Measurements from ENCODE around the gene ABCG1.

Gene ABCG1

GRCh38 chr21:42317826-42318746, 99.1 kb downstream of the ABCG1 start:
- H3K27me3 ChIP-seq (ENCODE audit: insufficient read depth, poor library complexity, severe bottlenecking): no peaks in the 10 kb centered on the region
- DNase-seq (ENCODE audit: low spot score) (no peak), ATAC-seq (ENCODE audit: low read depth) (no peak)
- H3K9me3 ChIP-seq (ENCODE audit: severe bottlenecking): no peaks in the 10 kb centered on the region
- H3K27ac ChIP-seq (ENCODE audit: poor library complexity, severe bottlenecking): no peak overlapping the region
- no peak for TF ChIP-seq CTCF (IDR thresholded peaks at IDR 0.05; ENCODE audit: poor library complexity, severe bottlenecking)
- no peaks in the 10 kb centered on the region for H3K36me3 ChIP-seq (ENCODE audit: low read depth)
- no peak overlapping the region for H3K4me3 ChIP-seq (ENCODE audit: severe bottlenecking)
- no peaks in the 10 kb centered on the region for H3K4me1 ChIP-seq (ENCODE audit: insufficient read depth, poor library complexity, severe bottlenecking)

GRCh38 chr21:42319376-42319775, 100.4 kb downstream of the ABCG1 start:
- Histone ChIP-seq H3K36me3 (ENCODE audit: low read depth) (no peaks in the 10 kb centered on the region), H3K4me1 (ENCODE audit: insufficient read depth, poor library complexity, severe bottlenecking) (no peaks in the 10 kb centered on the region), H3K9me3 (ENCODE audit: severe bottlenecking) (no peaks in the 10 kb centered on the region), H3K27me3 (ENCODE audit: insufficient read depth, poor library complexity, severe bottlenecking) (no peaks in the 10 kb centered on the region), H3K4me3 (ENCODE audit: severe bottlenecking) (no peak overlapping the region), H3K27ac (ENCODE audit: poor library complexity, severe bottlenecking) (no peak overlapping the region)
- TF ChIP-seq CTCF (IDR thresholded peaks at IDR 0.05; ENCODE audit: poor library complexity, severe bottlenecking): no peak
- no peak for ATAC-seq (ENCODE audit: low read depth)
- no peak for DNase-seq (ENCODE audit: low spot score)

GRCh38 chr21:42319851-42320572, 101.1 kb downstream of the ABCG1 start:
- TF ChIP-seq CTCF (IDR thresholded peaks at IDR 0.05; ENCODE audit: poor library complexity, severe bottlenecking): no peak
- no peaks in the 10 kb centered on the region for H3K27me3 ChIP-seq (ENCODE audit: insufficient read depth, poor library complexity, severe bottlenecking)
- no peak for ATAC-seq (ENCODE audit: low read depth)
- H3K4me3 ChIP-seq (ENCODE audit: severe bottlenecking): no peak overlapping the region
- H3K9me3 ChIP-seq (ENCODE audit: severe bottlenecking): no peaks in the 10 kb centered on the region
- no peaks in the 10 kb centered on the region for H3K4me1 ChIP-seq (ENCODE audit: insufficient read depth, poor library complexity, severe bottlenecking)
- DNase-seq (ENCODE audit: low spot score): no peak
- H3K36me3 ChIP-seq (ENCODE audit: low read depth): no peaks in the 10 kb centered on the region
- no peak overlapping the region for H3K27ac ChIP-seq (ENCODE audit: poor library complexity, severe bottlenecking)

- Histone ChIP-seq H3K27ac (ENCODE audit: poor library complexity, severe bottlenecking) (no peak overlapping the region), H3K9me3 (ENCODE audit: severe bottlenecking) (no peaks in the 10 kb centered on the region), H3K4me1 (ENCODE audit: insufficient read depth, poor library complexity, severe bottlenecking) (no peaks in the 10 kb centered on the region), H3K4me3 (ENCODE audit: severe bottlenecking) (no peak overlapping the region), H3K27me3 (ENCODE audit: insufficient read depth, poor library complexity, severe bottlenecking) (no peaks in the 10 kb centered on the region), H3K36me3 (ENCODE audit: low read depth) (no peaks in the 10 kb centered on the region)
- DNase-seq (ENCODE audit: low spot score) (no peak), ATAC-seq (ENCODE audit: low read depth) (no peak)
- TF ChIP-seq CTCF (IDR thresholded peaks at IDR 0.05; ENCODE audit: poor library complexity, severe bottlenecking): no peak
These were observed 101.9 kb downstream of the ABCG1 start for GRCh38 chr21:42320791-42321190.
